Left cardiac atrium (tissue), 4 donors: ENCODE results near the gene ATP5F1E. TPM values are rescaled to one million over a fixed set of nuclear protein-coding genes. Genes with fewer than 3 reads are reported as not detected.

Source experiments
- ATAC-seq, 2 donors: fragments of 200-7000 bp; cut with Tn5 transposase; one replicate each; pipeline ENCODE4 v1.9.1; 2020; ENCODE audit warnings: mild to moderate bottlenecking in 2 of 2, moderate library complexity in 2 of 2
- DNase-seq: peaks from one replicate; pipeline ENCODE4 v3.0.0-alpha.2; 2020
- intact Hi-C, 2 donors: fragments of 100-400 bp; cut with DNase I; formaldehyde crosslinking; loops; one replicate each; pipeline versions ENCODE4 v1.14.1 to v1.15.1; 2022 to 2023
- total RNA-seq, 2 donors: library from RNA; stranded (reverse); fragmentation: NEBNext Ultra II Directional; extraction: Animal tissue kit (Norgen Biotek cat#: 25700); gene quantifications; one replicate each; pipeline ENCODE4 v1.2.1, GENCODE V29; 2021
- donor health status: DM: no; HTN: yes; CAD: no.
- donor health status: DM: no; HTN: yes; CAD: no; lungs with severe emphysema.
- donor health status: DM: yes; HTN: yes; CAD: no.
- donor health status: Dilated cardiomyopathy.

Gene ATP5F1E
- total RNA-seq, 2 donors from 2014 or later = 122 to 125 TPM

DNA sequence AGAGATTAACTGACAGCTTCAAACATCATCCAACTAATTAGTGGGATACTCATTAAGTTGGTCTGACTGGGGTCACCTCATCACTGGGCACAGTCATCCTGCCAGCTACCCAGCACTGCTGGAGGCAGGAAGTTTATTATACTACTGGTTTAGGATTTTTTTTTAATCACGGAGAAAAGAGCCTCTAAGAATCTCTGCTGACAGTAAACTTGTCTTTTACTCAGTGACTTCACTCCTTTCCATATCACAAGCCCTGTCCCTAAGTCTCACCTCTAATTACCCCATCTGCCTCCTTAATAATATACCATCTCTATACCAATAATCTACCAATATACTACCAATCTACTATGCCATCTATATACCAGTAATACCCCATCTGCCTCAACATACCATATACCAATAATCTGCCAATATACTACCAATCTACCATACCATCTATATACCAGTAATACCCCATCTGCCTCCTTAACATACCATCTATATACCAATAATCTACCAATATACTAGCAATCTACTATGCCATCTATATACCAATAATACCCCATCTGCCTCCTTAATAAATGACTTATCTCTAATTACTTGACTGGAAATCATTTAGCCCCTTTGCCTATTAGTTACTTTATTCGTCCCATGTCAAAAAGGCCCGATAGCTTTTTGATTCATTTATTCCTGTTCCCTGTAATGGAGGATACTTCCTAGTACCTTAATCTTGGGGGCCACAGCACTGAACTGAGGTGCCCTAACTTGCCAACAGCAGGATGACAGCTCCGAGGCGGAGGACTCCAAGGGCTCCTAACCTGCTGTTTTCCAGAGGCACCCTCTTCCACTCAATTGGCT, 5.0 kb downstream of the ATP5F1E start:
- no peak for ATAC-seq
- intact Hi-C loops = no loop called here

DNA sequence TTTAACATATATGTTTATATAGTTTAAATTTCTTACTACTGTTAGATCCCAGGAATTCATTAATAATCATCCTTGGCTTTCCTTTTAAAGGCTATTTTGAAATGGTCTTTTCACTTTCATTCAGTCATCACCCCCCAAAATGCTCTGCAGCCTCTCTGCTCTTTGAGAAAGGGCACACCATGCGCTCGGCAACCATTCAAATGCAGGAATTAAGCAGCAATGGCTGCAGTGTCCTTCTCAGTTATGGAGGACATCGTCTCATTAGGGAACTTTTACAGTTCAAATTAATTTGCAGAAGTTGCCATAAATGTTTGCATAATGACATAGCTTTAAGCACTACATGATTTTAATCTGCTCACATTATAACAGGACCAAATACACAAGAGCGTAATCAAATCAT, 6.6 kb downstream of the ATP5F1E start:
- DNase-seq (no peak), ATAC-seq (no peak)
- intact Hi-C loops = no loop called here

More for the DNA sequence above, 5.0 kb downstream of the ATP5F1E start:
- DNase-seq = no peak

DNA sequence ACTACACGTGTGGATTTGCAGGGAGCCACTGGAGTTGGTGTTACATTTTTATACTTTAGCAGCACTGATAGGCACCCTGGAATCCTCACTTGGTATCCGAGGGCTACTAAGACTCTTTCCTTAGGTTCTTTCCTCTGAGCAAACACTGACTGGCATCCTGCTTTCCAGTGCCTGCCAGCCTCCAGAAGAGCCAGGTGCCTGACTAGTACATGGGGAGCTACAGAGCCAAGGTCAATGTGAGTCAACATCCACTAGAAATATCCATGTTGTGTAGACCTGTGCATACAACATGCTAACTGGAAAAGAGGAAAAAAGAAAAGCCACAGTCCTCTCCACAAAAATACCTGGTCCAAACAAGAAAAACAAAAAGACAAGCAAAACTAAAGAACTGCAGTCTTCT, 7.0 kb downstream of the ATP5F1E start:
- intact Hi-C loops = no loop called here
- ATAC-seq = no peak
- DNase-seq = no peak

DNA sequence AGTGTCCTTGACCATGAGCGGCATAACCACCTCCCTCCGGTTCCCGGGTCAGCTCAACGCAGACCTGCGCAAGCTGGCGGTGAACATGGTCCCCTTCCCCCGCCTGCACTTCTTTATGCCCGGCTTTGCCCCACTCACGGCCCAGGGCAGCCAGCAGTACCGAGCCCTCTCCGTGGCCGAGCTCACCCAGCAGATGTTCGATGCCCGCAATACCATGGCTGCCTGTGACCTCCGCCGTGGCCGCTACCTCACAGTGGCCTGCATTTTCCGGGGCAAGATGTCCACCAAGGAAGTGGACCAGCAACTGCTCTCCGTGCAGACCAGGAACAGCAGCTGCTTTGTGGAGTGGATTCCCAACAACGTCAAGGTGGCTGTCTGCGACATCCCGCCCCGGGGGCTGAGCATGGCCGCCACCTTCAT, 8.0 kb downstream of the ATP5F1E start:
- intact Hi-C loops = no loop called here
- ATAC-seq = no peak
- no peak for DNase-seq

GRCh38 chr20:59023616-59024015, 8.5 kb downstream of the ATP5F1E start:
- intact Hi-C loops = no loop called here
- no peak for DNase-seq

DNA sequence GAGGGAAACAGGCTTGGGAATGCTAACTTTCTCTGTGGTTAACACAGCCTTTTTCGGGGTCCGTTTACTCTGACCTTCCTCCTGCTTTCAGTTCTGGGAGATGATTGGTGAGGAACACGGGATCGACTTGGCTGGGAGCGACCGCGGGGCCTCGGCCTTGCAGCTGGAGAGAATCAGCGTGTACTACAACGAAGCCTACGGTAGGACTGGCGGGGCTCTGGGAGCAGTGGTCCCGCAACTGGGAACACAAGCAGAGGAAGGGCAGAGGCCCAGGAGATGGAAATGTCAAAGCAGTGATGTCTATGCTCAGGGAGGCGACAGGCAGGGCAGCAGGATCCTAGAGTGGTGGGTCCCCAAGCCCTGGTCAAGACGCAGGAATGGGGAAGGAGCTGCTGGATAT, 9.4 kb downstream of the ATP5F1E start:
- no peak for DNase-seq
- intact Hi-C loops = no loop called here
- no peak for ATAC-seq

More at GRCh38 chr20:59023616-59024015, 8.5 kb downstream of the ATP5F1E start:
- ATAC-seq = no peak

DNA sequence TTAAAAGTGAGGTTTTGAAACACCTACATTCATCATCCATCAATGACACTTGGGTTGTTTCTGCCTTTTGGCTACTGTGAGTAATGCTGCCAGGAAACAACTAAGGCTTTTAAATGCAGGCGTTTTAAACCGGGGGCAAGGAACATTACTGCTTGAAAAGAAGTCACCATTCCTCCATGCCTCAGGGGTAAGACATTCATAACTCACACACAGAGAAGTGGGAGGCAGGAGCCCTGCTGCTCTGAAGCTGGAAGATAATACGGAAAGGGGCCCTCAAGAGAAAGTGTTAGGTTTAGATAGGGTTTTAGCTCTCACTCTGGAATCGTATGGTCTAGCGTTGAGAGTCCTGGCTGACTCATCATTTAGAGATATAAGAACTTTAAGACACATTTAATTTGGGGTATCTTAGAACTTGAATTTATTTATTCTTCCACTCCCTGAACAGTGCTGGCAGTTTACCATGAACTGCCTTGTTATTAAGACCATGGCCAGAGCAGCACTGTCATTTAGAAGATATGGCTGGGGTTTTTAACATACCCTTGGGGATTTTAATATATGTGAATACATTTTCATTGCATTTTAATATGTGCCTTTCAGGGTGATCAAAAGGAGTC, 11.1 kb downstream of the ATP5F1E start:
- intact Hi-C loops = no loop called here
- ATAC-seq (peak in 1 of 2 donors; percentile 48), DNase-seq (no peak)

GRCh38 chr20:59019217-59019616, 12.9 kb downstream of the ATP5F1E start, which contains the start of gene TUBB1:
TSS of gene TUBB1 (plus strand) at chr20:59019429. CDS start at chr20:59019523, 94 bp downstream.
- ATAC-seq (no peak), DNase-seq (no peak)
- intact Hi-C loops = no loop called here

DNA sequence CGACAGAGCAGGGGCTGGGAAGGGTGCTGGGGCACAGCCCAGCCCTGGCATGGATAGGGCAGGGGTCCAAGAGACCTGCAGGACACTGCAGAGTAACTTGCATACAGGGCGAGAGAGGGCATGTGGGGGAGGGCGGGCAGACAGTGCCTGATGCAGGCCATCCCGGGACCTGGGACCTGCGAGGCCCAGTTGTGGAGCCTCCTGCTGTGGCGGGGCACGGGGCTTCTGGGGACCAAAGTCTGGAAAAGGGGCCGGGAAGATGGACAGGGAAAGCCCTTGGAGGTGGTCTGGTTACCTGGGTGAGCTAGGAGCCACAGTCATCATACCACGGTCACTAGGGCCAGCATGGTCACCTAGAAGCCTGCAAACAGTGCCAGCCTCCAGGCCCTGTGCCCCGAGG, 13.3 kb downstream of the ATP5F1E start:
- DNase-seq (no peak), ATAC-seq (no peak)
- intact Hi-C loops = no loop called here

DNA sequence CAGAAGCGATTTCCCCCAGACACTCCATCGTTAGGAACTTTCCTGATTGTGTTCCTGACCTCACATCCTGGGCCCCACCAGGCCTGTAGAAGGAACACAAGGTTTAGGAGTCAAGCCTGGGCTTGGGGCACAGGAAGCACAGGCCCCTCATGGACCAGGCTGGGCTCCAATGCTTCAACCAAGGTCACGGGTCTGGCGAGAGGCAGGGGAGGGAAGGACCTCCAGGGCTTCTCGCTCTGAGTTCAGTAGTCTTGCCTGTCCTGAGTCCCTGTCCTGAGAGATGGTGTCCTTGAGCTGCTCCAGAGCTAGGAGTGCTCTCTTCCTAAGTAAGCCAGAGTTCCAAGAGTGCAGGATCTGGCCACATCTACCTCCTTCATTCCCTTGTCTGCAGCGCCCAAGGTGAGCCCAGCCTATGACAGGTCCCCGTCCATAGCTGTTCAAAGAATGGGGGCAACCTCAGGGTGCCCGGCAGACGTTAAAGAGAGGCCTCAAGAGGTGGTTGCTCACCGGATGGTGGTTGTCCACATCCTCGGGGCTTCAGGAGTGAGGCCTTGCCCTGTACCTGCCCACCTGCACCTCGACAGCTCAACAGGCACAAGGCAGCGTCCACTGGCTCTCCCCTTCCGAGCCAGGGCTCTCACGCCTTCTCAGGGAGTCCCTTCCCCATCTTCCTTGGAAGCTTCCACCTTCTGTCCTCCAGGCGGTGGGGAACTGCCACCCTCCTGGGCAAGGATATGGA, 14.5 kb downstream of the ATP5F1E start:
- no peak for DNase-seq
- no peak for ATAC-seq
- intact Hi-C loops = no loop called here

DNA sequence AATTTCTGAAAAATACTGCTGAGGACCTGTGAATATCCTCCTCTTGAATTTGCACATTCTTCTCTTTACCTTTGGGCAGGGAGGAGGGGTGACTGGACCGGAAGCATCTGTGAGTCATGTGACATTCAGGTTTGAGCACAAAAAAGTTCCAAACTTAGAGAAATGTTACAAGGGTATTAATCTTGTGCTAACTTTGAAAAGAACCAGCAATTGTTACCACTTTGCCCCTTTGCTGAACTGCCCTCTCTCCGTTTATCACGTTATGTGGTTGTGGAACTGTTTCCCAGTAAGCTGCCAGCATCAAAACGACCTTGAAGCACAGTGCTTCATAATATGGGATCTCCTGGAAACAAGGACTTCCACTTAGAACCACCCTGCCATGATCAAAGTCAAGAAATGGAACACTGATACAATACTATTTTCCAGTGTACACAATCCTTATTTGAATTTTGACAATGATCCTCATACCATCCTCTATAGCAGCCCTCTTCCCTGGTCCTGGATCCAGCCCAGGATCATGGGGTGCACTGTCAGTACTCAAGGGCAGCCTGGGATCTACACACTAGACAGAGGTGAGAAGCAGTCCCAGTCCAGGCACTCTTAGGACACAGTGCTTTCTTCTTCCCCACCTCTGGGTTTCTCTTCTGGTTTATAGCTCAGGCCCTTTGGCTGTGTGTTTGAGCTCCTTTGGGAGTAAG, 15.2 kb downstream of the ATP5F1E start:
- intact Hi-C loops = no loop called here
- DNase-seq (no peak), ATAC-seq (no peak)

GRCh38 chr20:59015812-59016711, 16.1 kb downstream of the ATP5F1E start:
- DNase-seq = no peak
- no peak for ATAC-seq
- intact Hi-C loops = no loop called here

DNA sequence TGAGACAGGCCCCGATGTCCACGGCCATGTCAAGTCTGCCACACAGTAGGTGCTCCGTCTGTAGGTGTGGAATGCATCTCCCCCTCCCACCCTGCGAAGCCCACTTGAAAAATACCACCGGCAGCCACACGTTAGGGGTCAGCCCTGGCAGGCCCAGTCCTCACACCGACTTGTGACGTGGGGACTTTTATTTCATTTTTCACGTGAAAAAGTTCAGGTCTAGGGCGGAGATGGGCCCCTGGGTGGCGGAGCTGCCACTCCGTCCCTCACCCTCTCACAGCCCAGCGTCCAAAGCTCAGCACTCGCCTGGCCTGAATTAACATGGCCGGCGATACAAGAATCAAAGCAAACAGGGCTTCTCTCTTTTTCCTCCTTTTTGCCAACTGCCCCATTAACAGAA, 16.7 kb downstream of the ATP5F1E start:
- intact Hi-C loops = no loop called here

GRCh38 chr20:59014680-59015389, 17.3 kb downstream of the ATP5F1E start:
- peak; percentile 50 to 62 for ATAC-seq
- intact Hi-C loops = no loop called here
- DNase-seq = no peak

More for the DNA sequence above, 16.7 kb downstream of the ATP5F1E start:
- no peak for DNase-seq
- ATAC-seq = no peak

- intact Hi-C loops = no loop called here
- no peak for DNase-seq
- ATAC-seq = peak in 1 of 2 donors; percentile 31
Observed at GRCh38 chr20:59013959-59014608, 18.1 kb downstream of the ATP5F1E start.

GRCh38 chr20:59013031-59013951, 18.8 kb downstream of the ATP5F1E start:
- intact Hi-C loops = no loop called here
- ATAC-seq (no peak), DNase-seq (no peak)
